ENCODE results near the gene CDC42BPA.

CDC42BPA gene

DNA sequence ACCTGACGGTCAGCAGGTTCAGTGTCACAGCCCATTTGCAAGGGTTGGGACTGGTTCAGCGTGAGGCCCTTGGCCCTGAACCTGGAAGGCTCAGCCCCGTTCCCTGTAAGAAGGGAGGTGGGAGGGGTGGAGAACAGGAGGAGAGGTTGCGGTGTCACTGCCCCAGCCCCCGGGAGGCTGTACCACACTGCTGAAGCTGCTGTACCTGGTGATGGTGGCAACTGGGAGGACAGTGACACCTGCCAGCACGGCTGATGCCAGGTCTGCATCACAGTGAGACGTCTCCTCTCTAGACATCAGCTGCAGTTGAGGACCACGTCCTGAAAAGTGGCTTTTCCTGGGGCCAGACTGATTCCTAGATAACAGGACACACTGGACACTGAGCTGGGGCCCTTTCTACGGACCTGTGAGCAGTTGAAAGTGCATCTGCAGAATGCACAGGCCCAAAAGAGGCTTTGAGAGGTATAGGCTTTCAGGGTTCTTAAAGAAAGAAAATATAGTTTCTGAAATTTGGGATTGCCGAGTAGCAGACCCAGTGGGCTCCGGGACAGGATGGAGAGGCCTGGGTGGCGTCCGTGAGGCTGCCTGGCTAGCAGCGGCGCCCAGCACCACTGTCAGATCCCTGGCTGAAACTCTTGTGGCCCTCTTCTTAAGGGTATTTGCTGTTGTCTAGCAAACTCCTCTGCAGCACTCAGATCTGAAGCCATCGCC is 330.5 kb downstream of the CDC42BPA start:
- DNase-seq = no peak

DNA sequence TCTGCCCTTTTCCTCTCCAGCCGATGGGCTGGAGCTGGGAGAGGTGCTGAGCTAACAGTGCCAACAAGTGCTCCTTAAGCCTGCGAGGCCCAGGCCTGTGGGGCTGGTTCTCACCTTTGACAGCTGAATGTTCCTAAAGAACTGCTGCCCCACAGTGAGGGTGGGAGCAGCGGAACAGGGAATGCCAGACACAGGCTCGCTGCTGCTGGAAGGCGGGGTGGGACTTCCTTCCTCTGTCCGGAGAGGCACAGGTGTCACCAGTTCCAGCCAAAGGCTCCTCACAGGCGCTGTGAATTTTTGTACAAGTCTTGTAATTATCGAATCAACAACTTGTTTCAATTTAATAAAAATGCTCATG is 331.1 kb downstream of the CDC42BPA start:
- DNase-seq = no peak

DNA sequence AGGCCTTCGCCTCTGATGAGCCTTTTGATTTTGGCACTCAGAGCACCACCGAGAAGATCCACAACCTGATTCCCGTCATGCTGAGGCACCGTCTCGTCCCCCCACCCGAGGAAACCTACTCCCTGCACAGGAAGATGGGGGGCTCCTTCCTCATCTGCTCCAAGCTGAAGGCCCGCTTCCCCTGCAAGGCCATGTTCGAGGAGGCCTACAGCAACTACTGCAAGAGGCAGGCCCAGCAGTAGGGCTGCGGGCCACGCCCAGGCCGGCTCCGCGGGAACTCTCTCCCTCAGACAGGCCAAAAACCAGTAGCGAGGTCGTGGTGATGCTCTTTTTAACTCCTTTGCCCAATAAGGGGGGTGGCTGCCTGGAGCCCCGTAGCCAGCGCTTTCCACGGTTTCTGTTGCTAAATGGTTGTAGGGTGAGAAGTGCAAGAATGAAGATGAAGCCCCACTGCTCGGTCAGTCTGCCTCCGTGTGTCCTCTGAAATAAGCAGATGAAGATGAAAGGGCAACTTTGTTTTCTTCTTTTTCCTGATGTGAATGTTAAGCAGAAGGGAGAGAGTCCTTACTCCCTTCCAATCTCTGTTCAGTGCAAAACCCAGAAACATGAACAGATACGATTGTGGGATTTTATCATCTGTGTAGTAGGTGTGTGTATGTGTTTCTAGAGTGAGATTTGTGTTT is 331.7 kb downstream of the CDC42BPA start:
- DNase-seq = no peak

DNA sequence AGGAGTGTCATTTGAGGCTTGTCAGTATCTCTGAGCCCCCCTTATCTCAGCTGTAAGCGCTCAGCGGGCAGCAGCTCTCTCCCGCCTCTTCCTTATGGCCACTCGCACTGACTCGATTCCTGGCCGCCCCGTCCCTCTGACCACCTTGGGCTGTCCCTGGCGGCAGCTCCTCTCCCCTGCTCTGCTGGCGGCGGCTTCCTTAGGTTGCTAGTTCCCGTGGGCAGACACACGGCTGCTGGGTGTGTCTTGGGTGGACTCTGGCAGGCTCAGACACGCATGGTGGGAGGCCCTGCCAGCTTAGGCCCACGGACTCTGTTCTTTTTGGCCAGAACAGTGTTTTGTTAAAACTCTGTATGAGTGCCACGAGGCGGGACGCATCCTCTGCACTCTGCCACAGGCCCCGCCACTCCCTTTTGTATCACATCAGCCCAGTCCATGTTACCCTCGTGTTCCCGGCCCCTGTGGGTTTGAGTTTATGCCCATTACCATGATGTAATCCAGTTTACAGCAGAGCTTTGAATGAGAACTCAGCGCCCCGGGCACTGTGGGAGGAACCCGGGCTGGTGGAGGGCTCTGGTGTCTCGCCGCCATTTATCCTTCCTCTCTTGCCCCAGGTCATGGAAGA is 332.3 kb downstream of the CDC42BPA start:
- DNase-seq = no peak

DNA sequence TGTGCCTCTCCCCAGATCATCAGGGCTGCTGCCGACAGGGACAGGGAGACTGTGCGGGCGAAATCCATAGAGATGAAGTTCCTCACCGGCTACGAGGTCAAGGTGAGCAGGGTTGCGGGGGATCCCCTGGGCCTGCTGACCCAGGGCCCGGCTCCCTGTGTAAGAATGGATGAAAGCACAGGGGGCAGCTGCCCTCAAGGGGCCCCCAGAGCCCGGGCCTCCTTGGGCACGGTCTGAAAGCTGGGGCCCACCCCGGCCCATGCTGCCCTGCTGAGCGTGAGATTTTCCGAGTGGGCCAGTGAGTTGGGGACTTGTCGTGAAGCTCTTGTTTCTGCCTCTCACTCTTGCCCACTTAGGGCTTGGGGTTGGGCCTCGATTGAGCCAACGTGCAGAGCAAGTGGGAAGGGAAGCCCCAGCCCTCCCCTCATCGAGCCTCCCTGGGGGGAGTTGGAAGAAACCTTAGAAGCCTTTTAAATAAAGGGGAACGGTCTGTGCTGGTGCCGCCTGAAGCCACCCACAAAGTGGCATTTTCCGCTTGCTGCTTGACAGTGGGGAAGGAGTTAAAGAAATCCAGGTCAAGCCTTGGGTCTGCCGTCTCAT is 333.0 kb downstream of the CDC42BPA start:
- no peak for DNase-seq

DNA sequence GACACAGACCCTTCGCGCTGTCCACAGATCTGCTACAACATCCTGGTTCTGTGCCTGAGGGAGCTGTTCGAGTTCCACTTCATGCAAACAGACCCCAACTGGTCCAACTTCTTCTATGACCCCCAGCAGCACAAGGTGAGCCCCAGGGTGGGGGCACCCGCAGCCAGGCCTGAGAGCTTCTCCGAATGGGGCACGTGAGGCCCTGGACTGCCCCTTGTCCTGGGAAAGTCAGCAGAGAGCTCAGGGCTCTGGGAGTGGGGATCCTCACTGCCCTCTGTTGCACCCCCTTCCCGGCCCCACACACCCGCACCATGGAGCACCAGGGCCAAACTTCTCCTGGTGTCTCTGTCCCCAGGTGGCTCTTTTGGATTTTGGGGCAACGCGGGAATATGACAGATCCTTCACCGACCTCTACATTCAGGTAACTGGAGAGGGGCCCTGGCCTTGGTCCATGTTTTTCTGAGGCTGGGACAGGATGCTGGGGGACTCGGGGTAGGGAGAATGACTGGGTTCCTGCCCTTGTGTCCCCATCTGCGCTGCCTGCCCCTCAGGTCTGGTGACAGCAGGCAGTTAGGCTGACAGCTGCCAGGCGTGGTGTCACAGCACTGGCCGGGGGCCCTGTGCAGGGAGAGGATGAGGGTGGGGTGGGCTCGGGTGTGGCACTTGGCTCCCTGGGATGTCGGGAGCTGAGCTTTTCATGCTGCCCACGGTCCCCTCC is 333.6 kb downstream of the CDC42BPA start:
- DNase-seq = no peak

DNA sequence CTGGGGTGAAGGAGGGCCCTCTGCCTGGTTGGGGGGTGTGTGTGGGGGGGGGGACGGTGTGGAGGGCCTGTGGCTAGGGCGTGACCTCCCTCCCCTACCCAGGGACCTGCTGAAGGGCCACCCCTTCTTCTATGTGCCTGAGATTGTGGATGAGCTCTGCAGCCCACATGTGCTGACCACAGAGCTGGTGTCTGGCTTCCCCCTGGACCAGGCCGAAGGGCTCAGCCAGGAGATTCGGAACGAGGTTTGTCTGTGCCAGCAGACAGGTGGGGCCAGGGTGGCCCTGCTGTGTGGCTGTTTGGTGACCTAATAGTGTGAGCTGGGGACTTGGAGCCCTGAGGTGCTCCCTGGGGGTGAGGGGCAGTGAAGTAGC is 334.3 kb downstream of the CDC42BPA start:
- no peak for DNase-seq

DNA sequence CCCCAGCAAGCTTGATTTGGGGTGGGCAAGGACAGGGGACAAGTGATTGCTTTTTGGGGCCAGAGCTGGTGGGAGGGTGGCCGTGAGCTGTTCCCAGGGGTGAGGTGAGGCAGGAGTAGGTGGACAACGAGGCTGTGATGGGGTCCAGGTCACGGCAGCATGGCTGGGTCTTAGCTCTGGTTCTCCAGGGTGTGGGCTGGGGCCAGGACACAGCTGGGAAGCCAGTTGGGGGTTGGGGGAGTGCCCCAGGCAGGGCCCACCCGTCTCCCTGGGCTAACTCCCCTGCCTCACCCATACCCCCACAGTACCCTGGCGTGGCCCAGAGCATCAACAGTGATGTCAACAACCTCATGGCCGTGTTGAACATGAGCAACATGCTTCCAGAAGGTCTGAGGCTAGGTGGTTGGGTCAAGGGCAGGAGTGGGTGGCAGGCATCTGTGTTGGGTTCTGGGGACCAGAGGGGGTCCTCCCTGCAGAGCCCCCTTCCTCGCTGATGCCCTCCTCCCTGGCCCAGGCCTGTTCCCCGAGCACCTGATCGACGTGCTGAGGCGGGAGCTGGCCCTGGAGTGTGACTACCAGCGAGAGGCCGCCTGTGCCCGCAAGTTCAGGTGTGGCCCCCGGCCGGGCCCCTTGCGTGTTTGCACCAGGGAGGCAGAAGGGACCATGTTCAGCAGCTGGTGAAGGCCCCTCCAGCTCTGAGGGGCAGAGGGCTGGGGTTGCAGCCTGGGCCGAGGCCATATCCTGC is 334.9 kb downstream of the CDC42BPA start:
- no peak for DNase-seq

DNA sequence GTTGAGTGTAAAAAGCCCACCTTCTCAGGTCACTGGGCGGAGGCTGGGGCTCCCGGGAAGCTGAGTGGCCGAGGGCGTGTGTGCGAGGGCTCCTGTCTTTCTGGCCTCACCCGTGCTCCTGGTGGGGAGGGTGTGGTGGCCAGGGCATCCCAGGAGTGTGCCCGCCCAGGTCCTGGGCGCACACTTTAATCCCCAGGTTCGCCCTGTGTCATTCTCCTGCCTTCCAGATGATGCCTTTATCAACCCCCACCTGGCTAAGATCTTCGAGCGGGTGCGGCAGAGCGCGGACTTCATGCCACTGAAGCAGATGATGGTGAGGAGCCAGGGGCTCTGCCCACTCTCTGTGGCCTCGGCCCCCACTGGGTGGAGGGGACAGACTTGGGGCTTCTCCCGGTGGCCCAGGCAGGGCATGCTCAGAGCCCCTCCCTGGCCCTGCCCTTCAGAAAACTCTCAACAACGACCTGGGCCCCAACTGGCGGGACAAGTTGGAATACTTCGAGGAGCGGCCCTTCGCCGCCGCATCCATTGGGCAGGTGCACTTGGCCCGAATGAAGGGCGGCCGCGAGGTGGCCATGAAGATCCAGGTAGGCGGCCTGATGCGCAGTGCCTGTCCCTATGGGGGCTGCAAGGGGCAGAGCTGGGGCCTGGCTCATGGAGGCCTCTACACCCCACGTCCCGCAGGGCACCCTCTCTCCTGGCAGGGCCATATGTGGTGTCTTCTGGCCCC is 335.7 kb downstream of the CDC42BPA start:
- DNase-seq = no peak

DNA sequence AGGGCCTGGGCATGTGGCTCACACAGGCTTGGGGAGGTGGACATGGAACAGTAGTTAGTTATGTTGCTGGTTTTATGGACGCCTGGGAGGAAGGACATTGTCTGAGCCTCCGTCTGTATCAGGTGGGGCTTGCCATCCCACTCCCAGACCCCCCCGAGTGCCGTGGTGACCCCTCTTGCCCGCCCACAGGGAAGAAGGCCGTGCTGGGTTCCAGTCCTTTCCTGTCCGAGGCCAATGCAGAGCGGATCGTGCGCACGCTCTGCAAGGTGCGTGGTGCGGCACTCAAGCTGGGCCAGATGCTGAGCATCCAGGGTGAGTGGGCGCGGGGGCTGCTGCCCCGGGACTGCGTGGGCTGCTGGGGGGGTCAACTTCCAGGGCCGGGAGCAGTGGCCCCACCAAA is 336.5 kb downstream of the CDC42BPA start:
- DNase-seq = no peak

DNA sequence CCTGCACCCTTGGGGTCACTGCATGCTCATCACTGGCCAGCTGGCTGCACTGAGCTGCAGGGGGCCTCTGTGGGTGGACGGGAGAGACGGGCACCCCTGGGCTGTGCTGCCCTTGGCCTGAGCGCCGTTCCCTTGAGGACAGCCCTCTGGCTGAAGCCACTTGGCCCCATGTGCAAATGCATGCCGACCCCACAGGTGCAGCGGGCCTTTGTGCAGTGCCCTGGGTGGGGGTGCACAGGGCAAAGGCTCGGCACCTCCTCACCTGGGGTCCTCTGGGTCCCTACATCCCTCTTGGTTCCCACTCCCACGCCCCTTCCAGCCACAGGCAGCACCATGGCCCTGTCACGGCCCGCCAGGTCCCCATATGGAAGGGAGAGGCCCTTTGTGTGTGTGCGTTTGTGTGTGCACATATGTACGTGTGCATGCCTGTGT is 336.9 kb downstream of the CDC42BPA start:
- DNase-seq = no peak

DNA sequence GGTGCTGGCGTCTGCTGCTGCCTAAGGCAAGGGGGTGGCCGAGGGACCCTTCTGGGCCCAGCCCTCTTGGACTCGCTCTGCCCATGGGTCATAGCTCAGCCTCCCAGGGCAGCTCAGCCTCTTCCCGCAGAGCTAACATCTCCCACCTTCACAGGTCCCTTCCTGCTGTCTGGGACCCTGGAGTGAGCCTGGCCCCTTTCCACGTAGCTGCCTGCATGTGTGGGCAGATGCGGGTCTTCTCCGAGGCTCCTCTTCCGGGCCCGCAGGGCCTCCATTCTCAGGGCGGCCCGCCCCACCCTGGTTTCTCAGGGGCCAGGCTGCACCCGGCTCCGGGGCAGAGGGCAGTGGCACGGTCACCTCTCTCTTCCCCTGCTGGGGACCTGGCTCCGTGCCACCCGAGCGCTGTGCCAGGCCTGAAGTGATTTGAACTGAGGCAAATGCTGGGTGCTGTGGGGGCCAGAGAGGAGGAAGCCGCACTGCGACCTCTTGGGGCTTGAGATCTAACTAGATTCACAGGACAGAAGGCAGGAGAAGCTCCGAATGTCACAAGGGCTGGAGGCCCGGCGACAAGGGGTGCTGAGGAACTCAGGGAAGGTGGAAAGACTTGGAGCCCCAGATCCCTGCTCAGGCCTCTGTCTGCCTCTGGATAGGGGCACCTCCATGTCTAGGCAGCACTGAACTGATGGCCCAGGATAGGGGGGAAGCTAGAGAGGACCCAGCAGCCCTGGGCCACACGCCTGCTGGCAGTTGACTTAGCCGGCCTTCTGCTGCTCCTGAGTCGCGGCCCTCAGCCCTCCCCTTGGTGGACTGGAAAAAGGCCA is 337.5 kb downstream of the CDC42BPA start:
- no peak for DNase-seq

DNA sequence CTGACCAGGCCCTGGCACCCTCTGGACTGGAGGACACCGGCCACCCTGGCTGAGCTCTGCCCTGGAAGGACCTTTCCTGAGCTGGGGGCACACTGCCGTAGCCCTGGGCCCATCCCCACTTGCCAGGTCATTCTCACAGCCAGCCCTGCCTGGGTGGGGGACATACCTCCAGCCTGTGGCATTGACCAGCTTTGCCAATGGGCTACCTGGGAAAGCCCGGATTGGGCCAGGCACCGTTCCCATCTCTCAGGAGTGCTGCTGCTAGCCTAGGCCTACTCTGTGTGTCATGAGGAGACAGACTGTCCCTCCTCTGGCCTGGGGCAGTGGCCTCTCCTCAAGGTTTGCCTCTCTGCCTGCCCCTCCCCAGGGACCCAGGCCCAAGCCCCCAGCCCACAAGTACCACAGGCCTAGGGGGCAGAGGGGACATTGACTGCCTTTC is 338.2 kb downstream of the CDC42BPA start:
- DNase-seq = no peak

DNA sequence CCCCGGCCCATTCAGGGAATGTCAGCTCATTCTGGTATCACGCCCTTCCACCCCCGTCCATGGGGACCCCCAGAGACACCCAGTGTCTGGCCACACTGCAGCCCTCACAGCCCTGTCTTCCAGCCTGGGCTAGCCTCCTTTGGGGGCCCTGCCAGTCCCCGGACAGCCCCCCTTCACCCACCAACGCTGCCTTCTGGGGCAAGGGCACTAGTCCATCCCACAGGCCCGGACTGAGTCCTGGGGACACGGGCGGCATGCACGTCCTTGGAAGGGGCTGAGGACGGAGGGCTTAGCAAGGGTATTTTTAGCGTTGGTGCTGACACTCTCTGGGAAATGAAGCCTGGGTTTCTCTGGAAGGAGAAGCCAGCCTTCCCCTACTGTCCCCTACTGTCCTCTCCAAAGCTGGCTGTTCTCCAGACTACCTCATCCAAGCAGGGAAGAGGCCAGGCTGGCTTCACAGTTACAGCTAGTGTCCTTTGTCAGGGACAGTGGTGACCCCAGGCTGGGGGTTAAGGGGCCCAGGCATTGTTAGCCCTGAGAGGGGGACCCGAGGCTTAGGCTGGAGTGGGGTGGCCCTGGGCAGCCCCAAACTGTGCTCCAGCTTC is 338.7 kb downstream of the CDC42BPA start:
- DNase-seq = no peak

DNA sequence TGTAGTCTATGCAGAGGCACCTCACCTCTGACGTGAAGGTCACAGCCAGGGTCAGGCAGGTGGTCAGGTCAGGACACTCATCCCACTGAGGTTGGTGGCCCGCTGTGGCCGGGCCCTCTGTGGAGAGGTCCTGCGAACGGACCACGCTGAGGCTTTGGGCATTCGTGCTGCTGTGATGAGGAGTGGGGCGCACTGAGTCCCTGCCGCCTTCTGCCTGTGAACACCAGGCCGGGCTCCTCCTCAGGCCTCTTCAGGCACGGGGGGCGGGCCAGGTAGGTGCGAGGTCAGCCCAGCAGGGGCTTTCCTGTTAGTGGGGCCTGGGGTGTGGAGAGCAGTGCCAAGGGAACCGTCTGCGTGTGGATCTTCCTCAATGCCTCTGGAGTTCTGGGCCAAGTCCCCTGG is 339.2 kb downstream of the CDC42BPA start:
- DNase-seq = no peak

DNA sequence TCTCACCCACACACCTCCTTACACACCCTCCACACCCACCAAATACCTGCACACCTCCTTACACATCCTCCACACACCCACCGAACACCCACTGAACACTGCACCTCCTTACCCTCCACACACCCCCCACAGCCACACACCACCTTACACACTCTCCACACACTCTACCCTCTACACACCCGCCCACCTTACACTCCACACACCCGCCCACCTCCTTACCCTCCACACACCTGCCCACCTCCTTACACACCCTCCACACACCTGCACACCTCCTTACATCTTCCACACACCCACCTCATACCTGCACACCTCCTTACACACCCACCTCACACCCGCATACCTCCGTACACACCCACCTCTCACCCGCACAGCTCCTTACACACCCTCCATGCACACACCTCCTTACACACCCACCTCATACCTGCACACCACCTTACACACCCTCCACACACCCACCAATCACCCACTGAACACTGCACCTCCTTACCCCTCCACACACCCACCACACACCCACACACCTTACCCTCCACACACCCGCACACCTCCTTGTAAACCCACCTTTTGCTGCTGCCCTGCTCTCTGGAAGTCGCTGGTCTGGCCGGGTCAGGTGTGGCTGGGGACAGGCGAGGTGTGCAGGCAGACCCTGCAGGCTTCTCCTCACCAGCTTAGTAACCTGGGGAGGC is 339.7 kb downstream of the CDC42BPA start:
- DNase-seq = no peak

DNA sequence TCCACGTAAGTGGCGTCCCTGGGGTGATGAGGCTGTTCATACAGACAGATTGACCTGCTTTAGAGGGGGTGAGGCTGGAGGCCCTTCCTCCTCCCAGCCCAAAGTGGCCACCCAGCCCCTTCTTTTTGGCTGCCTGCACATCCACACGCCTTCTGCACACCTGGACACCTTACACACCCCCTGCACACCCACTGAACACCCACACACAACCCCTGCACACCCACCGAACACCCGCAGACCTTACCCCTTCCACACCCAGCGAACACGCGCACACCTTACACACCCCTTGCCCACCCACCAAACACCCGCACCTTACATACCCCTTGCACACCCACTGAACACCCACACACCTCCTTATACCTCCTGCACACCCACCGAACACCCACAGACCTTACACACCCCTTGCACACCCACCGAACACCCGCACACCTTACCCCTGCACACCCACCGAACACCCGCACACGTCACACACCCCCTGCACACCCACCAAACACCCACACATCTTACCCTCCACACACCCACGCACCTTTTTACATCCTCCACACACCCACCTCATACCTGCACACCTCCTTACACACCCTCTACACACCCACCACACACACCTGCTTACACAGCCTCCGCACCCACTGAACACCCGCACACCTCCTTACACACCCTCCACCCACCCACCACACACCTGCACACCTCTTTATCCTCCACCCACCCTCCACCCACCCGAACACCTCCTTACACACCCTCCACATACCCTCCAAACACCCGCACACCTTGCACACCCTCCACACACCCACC is 340.5 kb downstream of the CDC42BPA start:
- DNase-seq = no peak

DNA sequence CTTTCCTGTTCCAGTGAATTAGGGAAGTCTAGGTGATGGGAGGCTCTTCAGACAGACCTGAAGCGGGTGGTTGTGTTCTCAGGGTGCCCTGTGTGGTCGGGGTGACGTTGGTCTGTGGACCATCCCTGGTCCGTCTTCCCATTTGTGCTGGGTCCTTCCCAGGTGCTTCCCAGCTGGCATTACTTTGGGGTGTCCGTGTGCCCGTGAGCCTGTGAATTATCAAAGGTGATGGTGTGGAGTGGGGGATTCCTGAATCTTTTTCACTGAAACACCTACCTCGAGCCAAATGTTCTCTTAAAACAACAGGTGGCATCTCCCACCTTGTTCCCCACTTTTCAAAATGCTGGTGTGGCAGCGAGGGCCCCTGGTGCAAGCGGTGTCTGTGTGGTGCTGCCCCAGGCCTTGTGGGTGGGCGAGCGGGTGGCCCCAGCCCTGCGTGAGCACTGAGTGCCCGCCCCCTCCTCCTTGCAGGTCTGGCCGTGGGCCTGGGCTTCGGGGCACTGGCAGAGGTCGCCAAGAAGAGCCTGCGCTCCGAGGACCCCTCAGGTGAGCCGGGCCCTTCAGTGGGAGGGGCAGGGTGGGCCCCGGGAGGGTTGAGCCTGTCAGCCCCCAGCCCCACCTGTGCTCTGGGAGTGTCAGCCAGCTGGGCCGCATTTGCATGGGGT is 341.2 kb downstream of the CDC42BPA start:
- DNase-seq = no peak
